GM12865 (cell line): Measurements from ENCODE around the gene TRIM65.

Source experiments
- DNase-seq: peaks from one replicate; pipeline ENCODE4 v3.0.0; 2010; ENCODE audit warnings: low read depth
- H3K4me3 ChIP-seq: 2 replicates; pipeline ENCODE4 v1.5.1; 2011; ENCODE audit warnings: mild to moderate bottlenecking, low read depth, low read length, control low read depth
- TF ChIP-seq, protein P1 (sequence below): IDR thresholded peaks from 2 replicates; pipeline ENCODE4 v1.5.1; 2011; ENCODE audit warnings: low read length, control low read depth, low read depth, inconsistent platforms; ENCODE audit not compliant: insufficient read depth; ENCODE audit errors: missing control alignments

The TRIM65 gene

DNA sequence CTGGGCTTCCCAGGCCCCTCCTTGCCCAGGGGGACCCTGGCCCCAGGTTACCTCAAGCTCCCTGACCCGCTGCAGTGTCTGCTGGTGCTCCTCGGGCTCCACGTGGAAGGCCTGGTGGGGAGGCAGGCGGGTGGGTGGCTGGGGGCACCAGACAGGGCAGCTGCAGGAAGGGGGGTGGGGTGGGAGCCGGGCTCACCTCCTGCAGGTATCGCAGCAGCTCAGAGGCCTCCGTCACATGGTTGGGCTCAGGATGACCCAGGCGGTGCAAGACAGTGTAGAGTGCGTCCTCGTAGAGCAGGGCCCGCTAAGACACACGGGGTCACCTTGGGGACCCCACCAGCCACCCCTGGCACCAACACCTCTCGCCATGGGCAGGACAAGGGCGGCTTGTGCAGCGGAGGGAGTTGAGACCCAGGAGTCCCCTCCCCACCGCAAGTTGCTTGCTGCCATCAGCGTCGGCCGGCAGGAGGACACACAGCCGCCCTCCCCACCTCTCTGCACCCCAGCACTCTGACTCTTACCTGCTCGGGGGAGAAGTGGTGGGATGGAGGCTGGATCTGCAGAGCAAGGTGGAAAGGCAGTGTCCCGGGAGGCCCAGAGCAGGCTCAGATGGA, 53.7 kb downstream of the TRIM65 start:
- peak; percentile 49 for DNase-seq
- H3K4me3 ChIP-seq: peak overlapping the region; percentile 87
- TF ChIP-seq, protein P1, sequence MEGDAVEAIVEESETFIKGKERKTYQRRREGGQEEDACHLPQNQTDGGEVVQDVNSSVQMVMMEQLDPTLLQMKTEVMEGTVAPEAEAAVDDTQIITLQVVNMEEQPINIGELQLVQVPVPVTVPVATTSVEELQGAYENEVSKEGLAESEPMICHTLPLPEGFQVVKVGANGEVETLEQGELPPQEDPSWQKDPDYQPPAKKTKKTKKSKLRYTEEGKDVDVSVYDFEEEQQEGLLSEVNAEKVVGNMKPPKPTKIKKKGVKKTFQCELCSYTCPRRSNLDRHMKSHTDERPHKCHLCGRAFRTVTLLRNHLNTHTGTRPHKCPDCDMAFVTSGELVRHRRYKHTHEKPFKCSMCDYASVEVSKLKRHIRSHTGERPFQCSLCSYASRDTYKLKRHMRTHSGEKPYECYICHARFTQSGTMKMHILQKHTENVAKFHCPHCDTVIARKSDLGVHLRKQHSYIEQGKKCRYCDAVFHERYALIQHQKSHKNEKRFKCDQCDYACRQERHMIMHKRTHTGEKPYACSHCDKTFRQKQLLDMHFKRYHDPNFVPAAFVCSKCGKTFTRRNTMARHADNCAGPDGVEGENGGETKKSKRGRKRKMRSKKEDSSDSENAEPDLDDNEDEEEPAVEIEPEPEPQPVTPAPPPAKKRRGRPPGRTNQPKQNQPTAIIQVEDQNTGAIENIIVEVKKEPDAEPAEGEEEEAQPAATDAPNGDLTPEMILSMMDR: peak; percentile 20

DNA sequence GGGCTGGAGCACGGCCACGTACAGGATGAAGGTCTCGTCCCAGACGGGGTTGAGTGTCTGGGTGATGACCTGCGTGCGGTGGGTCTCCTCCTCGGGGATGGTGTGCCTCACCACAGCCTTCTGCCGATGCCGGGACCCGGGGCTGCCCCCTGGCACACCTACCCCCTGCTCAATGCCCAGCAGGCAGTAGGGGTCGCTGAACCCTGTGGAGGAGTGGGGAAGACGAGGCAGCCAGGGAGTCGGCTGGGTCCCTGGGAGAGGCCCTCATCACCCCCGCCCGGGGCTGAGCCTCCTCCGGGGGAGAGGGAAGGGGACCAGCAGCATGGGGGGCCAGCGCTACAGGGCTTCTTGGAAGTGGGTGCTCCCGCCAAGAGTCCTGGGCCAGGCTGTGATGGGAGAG, 54.3 kb downstream of the TRIM65 start:
- TF ChIP-seq, protein P1: no peak
- H3K4me3 ChIP-seq: no peak overlapping the region; the same call in 1 of the 2 replicates
- DNase-seq: no peak

DNA sequence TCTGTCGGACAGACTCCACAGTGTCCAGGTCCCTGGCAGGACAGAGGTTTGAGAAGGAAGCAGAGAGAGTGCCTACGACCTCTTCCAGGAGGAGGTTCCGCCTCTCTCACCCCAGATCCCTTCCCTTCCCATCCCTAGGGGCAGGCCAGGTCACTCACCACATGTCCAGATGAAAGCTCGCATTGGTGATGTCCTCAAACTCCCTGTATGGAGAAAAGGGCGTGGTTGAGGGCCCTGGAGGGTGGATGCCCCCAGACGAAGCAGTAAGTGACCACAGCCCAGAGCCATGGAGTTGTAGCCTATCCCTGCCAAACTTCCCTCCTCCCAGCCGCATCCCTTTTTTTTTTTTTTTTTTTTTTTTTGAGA, 56.0 kb downstream of the TRIM65 start:
- H3K4me3 ChIP-seq: no peak overlapping the region
- DNase-seq: no peak
- TF ChIP-seq, protein P1: no peak

DNA sequence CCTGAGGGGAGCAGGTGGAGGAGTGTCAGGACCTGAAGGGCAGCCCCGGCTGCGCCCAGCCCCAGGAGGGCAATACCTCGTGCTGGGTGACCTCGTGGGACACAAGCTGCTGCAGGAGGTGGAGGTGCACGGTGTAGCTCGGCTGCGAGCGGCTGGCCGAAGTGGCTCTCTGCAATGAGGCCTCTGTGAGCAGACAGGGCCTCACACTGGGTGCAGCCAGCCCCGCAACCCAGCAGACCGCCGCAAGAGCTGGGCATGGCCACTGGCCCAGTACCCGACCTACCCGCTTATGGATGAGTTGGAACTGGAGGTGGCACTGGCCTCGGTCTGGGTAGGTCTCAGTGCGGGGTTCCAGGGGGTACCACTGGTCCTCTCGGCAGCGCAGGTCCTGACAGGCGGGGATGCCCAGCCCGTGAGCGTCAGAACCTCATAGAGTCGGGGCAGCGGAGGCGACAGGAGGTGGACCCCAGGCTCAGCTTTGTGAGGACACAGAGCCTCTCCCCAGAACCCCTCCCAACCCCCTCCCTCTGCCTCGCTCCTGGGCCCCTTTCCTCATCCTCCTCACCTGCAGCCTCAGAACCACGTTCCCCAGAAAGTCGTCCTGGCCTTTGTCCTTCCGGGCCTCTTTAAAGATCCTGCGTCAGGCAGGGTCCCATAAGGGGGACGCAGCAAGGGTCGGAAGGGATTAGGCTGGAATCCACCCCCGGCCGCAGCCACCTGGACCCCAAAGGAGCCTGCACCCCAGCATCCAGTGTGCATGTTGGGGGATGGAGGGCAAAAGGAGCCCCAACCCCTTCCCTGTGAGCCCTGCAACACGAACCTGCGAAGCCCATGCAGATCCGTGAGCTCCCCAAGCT, 56.6 kb downstream of the TRIM65 start:
- DNase-seq: no peak
- no peak overlapping the region for H3K4me3 ChIP-seq
- TF ChIP-seq, protein P1: no peak
